ENCODE data around the gene RFX1.

GRCh38 chr19:14051980-14052379 is 45.9 kb upstream of the RFX1 start:
- TF ChIP-seq ZFP30 (CRISPR knock-in tag; IDR thresholded peaks at IDR 0.05), result no peak
- TF ChIP-seq CSDC2 (CRISPR knock-in tag; IDR thresholded peaks at IDR 0.05), result no peak
- TF ChIP-seq ESRRG (CRISPR knock-in tag; IDR thresholded peaks at IDR 0.05), result no peak
- no peak for TF ChIP-seq ISL1 (CRISPR knock-in tag; IDR thresholded peaks at IDR 0.05)
- TF ChIP-seq RARB (CRISPR knock-in tag; IDR thresholded peaks at IDR 0.05), result no peak
- TF ChIP-seq ZNF565 (CRISPR knock-in tag; conservative IDR thresholded peaks at IDR 0.05; ENCODE audit: low read depth), result no peak
- TF ChIP-seq OSR1 (CRISPR knock-in tag; IDR thresholded peaks at IDR 0.05), result no peak
- no peak for TF ChIP-seq ARNTL (CRISPR knock-in tag; IDR thresholded peaks at IDR 0.05; ENCODE audit: borderline replicate concordance, low read depth)
- TF ChIP-seq PPARA (CRISPR knock-in tag; IDR thresholded peaks at IDR 0.05; ENCODE audit: borderline replicate concordance), result no peak
- no peak for TF ChIP-seq ZFP3 (CRISPR knock-in tag; IDR thresholded peaks at IDR 0.05)
- TF ChIP-seq POU6F1 (CRISPR knock-in tag; IDR thresholded peaks at IDR 0.05; ENCODE audit: borderline replicate concordance, low read depth), result no peak

All from SK-N-SH treated with all-trans-retinoic acid at 6 μM for 48 hours (cell line).